ENCODE data around the gene NPHP3. TPM values are rescaled to one million over a fixed set of nuclear protein-coding genes. Genes with fewer than 3 reads are reported as not detected.

NPHP3 gene
- total RNA-seq, 4 donors from 2014 or later, result 34.4 to 74.8 (median 63.9) TPM

- H3K27me3 ChIP-seq, result no peaks in the 10 kb centered on the region
- peaks cover 7 to 8% of the 10 kb centered on the region in 2 donors for H3K36me3 ChIP-seq
- intact Hi-C loops (cut with DNase I), result no loop called here
- peaks cover 0 to 5% of the 10 kb centered on the region in 2 donors for H3K4me1 ChIP-seq
- TF ChIP-seq CTCF (IDR thresholded peaks at IDR 0.05), result no peak
- TF ChIP-seq POLR2A (IDR thresholded peaks at IDR 0.05), result no peak
- H3K4me3 ChIP-seq (replicated peaks in 1 of 3), result no peak overlapping the region
- 98 to 99% methylated on average over 5 of the region's 5 CpGs for WGBS, 2 donors
- DNase-seq, result no peak
- H3K9me3 ChIP-seq, result no peaks in the 10 kb centered on the region
- H3K27ac ChIP-seq, result no peak overlapping the region
Measured at GRCh38 chr3:132669256-132669777, 52.9 kb downstream of the NPHP3 start.

GRCh38 chr3:132665230-132665745 is 56.9 kb downstream of the NPHP3 start:
- Histone ChIP-seq H3K36me3 (no peaks in the 10 kb centered on the region), H3K9me3 (no peaks in the 10 kb centered on the region), H3K4me1 (peaks cover 15 to 18% of the 10 kb centered on the region in 2 donors), H3K27ac (no peak overlapping the region), H3K4me3 (replicated peaks in 1 of 3) (no peak overlapping the region), H3K27me3 (no peaks in the 10 kb centered on the region)
- intact Hi-C loops (cut with DNase I), result no loop called here
- WGBS, 2 donors, result 77 to 80% methylated on average over 3 of the region's 3 CpGs
- TF ChIP-seq CTCF (IDR thresholded peaks at IDR 0.05) (no peak), POLR2A (IDR thresholded peaks at IDR 0.05) (no peak)
- no peak for DNase-seq

DNA sequence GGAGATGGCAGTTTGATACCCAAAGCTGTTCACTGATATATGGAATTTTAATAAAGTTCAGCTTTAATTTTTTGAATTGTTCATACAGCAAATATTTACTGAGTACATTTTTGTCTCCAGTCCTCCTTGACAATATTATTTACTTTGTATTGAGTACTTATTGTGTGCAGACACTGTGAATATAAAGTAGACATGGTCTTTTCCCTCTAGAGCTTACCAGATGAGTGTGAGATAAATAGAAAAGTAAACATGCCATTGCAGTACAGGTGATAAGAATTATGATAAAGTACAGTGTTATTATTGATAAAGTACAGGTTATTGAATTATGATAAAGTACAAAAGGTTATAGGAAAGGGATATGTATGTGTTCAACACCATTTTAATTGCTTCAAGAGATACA is 60.0 kb downstream of the NPHP3 start:
- Histone ChIP-seq H3K27me3 (no peaks in the 10 kb centered on the region), H3K27ac (no peak overlapping the region)
- intact Hi-C loops (cut with DNase I), result no loop called here

GRCh38 chr3:132661101-132661500 is 61.1 kb downstream of the NPHP3 start:
- H3K9me3 ChIP-seq, result no peaks in the 10 kb centered on the region
- peaks cover 15 to 27% of the 10 kb centered on the region in 2 donors for H3K4me1 ChIP-seq
- no peak for DNase-seq
- intact Hi-C loops (cut with DNase I), result no loop called here
- no peaks in the 10 kb centered on the region for H3K36me3 ChIP-seq
- peak overlapping the region in 1 of 3 donors; percentile 94 for H3K27ac ChIP-seq
- TF ChIP-seq POLR2A (IDR thresholded peaks at IDR 0.05) (no peak), CTCF (IDR thresholded peaks at IDR 0.05) (no peak)
- peak overlapping the region in 2 of 3 donors; percentile 41 to 92 for H3K4me3 ChIP-seq (replicated peaks in 1 of 3)
- H3K27me3 ChIP-seq, result no peaks in the 10 kb centered on the region
- WGBS, 2 donors, result 20 to 27% methylated on average over 8 of the region's 8 CpGs

More for the DNA sequence above, 60.0 kb downstream of the NPHP3 start:
- no peak overlapping the region for H3K4me3 ChIP-seq (replicated peaks in 1 of 3)
- peaks cover 15 to 27% of the 10 kb centered on the region in 2 donors for H3K4me1 ChIP-seq
- H3K9me3 ChIP-seq, result no peaks in the 10 kb centered on the region
- DNase-seq, result no peak
- no peak for TF ChIP-seq CTCF (IDR thresholded peaks at IDR 0.05)
- TF ChIP-seq POLR2A (IDR thresholded peaks at IDR 0.05), result no peak
- no peaks in the 10 kb centered on the region for H3K36me3 ChIP-seq

DNA sequence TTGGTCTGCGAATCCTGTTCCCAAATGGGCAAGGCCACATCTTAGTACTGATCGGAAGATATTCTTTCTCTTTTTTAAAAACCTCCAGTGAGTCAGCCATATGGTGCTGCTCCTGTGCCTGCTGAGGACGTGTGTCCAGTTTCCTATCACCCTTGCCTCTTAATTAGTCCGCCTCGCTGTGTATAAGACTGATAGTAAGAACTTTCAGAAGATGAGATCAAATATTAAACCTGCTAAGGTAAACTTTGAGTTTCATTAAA is 61.5 kb downstream of the NPHP3 start:
- Histone ChIP-seq H3K4me3 (replicated peaks in 1 of 3) (peak overlapping the region; percentile 18 to 92 (median 41)), H3K27ac (peak overlapping the region; percentile 56 to 94 (median 94)), H3K4me1 (peaks cover 15 to 27% of the 10 kb centered on the region in 2 donors), H3K36me3 (no peaks in the 10 kb centered on the region), H3K9me3 (no peaks in the 10 kb centered on the region), H3K27me3 (no peaks in the 10 kb centered on the region)
- DNase-seq, result peak in 1 of 2 donors; percentile 3
- intact Hi-C loops (cut with DNase I), result no loop called here
- WGBS, 2 donors, result 0 to 1% methylated on average over 5 of the region's 5 CpGs
- TF ChIP-seq POLR2A (IDR thresholded peaks at IDR 0.05) (no peak), CTCF (IDR thresholded peaks at IDR 0.05) (no peak)

Measured in thyroid gland (tissue), 4 donors.